Activated T-helper 2 cell treated with anti-CD3 and anti-CD28 coated beads, Interferon-gamma antibody, Interleukin-2, Interleukin-4, amounts not matched to agents 10 μg/mL and 5 μg/mL and 100 μg/mL, durations not matched to agents 14 hours and 24 hours and 36 hours (primary cell): Measurements from ENCODE around the gene PRIMA1. TPM values are rescaled to one million over a fixed set of nuclear protein-coding genes. Genes with fewer than 3 reads are reported as not detected.

Experiments used
- DNase-seq: peaks from one replicate; pipeline ENCODE4 v3.0.0; 2021; ENCODE audit warnings: low spot score
- H3K27ac Mint-ChIP-seq: one replicate; pipeline ENCODE4 v1.8.0; 2021; ENCODE audit warnings: mixed read lengths
- H3K27me3 Mint-ChIP-seq: one replicate; pipeline ENCODE4 v1.8.0; 2021; ENCODE audit warnings: low read depth, mixed read lengths
- H3K36me3 Mint-ChIP-seq: one replicate; pipeline ENCODE4 v1.8.0; 2021; ENCODE audit warnings: low read depth, mixed read lengths
- H3K4me1 Mint-ChIP-seq: one replicate; pipeline ENCODE4 v1.8.0; 2021; ENCODE audit warnings: low read depth, mixed read lengths
- H3K4me3 Mint-ChIP-seq: one replicate; pipeline ENCODE4 v1.8.0; 2021; ENCODE audit warnings: low read depth, mild to moderate bottlenecking, moderate library complexity, mixed read lengths
- H3K9me3 Mint-ChIP-seq: one replicate; pipeline ENCODE4 v1.8.0; 2021; ENCODE audit warnings: mixed read lengths
- intact Hi-C: fragments of 100-400 bp; cut with micrococcal nuclease; formaldehyde crosslinking; loops from one replicate; pipeline ENCODE4 v1.15.1; 2023
- total RNA-seq: library from RNA; stranded (reverse); gene quantifications from 2 replicates; pipeline ENCODE4 v1.2.3, GENCODE V29; 2022

Gene PRIMA1
- not detected in 2 replicates for total RNA-seq

- H3K4me1 Mint-ChIP-seq, result no peaks in the 10 kb centered on the region
- H3K36me3 Mint-ChIP-seq, result no peaks in the 10 kb centered on the region
- H3K9me3 Mint-ChIP-seq, result no peaks in the 10 kb centered on the region
- no peak for DNase-seq
- H3K27ac Mint-ChIP-seq, result no peak within 1 kb of the TSS
- H3K4me3 Mint-ChIP-seq, result no peak within 1 kb of the TSS
- intact Hi-C loops, result loop anchor here (2.0 to 5.0 kb wide), 2 partner anchors 77 to 984 kb away; partner anchors contain the start of gene GSC
- H3K27me3 Mint-ChIP-seq, result peaks cover 70% of the 10 kb centered on the region
Observed at GRCh38 chr14:93788293-93788542, at the start of gene PRIMA1. Gene PRIMA1, minus strand, starts transcription at chr14:93788485. Its CDS starts 767 bp downstream, at chr14:93787718.

- H3K27ac Mint-ChIP-seq, result no peak overlapping the region
- H3K4me3 Mint-ChIP-seq, result no peak overlapping the region
- no peaks in the 10 kb centered on the region for H3K36me3 Mint-ChIP-seq
Observed at GRCh38 chr14:93834699-93835371, 46.5 kb upstream of the PRIMA1 start.

GRCh38 chr14:93832665-93833064 is 44.4 kb upstream of the PRIMA1 start:
- peaks cover 5% of the 10 kb centered on the region for H3K27me3 Mint-ChIP-seq
- no peaks in the 10 kb centered on the region for H3K36me3 Mint-ChIP-seq
- no peak overlapping the region for H3K27ac Mint-ChIP-seq
- no peaks in the 10 kb centered on the region for H3K4me1 Mint-ChIP-seq
- H3K4me3 Mint-ChIP-seq, result no peak overlapping the region
- DNase-seq, result no peak
- H3K9me3 Mint-ChIP-seq, result peaks cover 7% of the 10 kb centered on the region
- intact Hi-C loops, result no loop called here

More at GRCh38 chr14:93834699-93835371, 46.5 kb upstream of the PRIMA1 start:
- DNase-seq, result no peak
- intact Hi-C loops, result no loop called here
- Mint-ChIP-seq H3K9me3 (peaks cover 7% of the 10 kb centered on the region), H3K27me3 (peaks cover 6% of the 10 kb centered on the region), H3K4me1 (peaks cover 3% of the 10 kb centered on the region)

DNA sequence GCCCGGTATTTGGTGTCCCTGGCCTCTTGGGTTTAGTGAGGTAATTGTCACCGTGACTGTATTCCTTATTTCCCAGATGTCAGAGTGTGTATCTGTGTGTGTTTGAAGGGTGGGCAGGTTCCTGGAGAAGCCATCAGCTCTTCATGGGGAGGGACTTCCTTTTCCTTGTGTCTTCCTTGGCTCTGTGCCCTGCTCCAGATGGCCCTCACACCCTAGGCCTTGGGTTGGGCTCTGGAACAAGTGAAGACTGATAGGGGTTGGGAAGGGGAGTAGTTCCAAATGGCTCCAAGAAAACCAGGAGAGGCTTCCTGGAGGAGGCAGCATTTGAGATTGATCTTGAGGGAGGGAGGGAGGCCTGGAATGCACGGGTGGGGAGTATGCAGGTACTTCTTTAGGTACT is 43.8 kb upstream of the PRIMA1 start:
- Mint-ChIP-seq H3K27me3 (peaks cover 5% of the 10 kb centered on the region), H3K4me3 (no peak overlapping the region), H3K27ac (no peak overlapping the region), H3K36me3 (no peaks in the 10 kb centered on the region), H3K4me1 (no peaks in the 10 kb centered on the region), H3K9me3 (peaks cover 7% of the 10 kb centered on the region)
- no peak for DNase-seq
- intact Hi-C loops, result no loop called here

DNA sequence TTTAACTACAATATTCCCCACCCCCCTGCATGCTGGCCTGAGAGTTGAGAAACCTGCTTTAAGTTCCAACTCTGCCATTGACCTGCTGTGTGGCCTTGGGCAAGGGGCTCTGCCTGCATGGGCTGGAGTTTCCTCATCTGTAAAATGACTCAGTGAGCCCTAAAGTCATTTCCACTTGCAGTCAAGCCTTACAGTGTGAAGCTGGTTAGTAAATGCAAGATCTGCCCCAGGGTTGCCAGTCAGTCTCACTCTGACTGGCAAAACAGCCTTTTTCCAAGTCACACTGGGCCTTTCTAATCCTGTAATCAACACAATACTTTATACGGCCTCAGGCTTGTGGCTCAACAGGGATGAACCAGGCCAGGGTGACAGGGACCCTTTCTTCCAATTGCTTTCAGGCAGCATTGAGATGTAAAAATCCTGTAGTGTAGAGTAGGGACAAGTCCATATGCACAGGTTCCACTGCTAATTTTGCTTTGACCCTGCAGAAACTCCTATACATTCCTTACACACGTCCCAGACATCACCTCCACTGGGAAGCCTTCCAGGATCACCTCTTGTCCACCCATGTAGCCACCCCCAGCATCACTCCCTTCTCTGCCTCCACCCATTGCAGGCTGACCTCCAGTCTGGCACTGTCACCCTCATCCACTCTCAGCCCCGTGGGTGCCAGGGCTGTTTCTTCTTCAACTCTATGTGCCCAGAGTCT is 42.6 kb upstream of the PRIMA1 start:
- H3K36me3 Mint-ChIP-seq, result no peaks in the 10 kb centered on the region
- intact Hi-C loops, result no loop called here
- no peaks in the 10 kb centered on the region for H3K4me1 Mint-ChIP-seq
- H3K9me3 Mint-ChIP-seq, result peaks cover under 1% of the 10 kb centered on the region
- H3K27ac Mint-ChIP-seq, result no peak overlapping the region
- H3K4me3 Mint-ChIP-seq, result no peak overlapping the region
- H3K27me3 Mint-ChIP-seq, result peaks cover 3% of the 10 kb centered on the region
- DNase-seq, result no peak

- no peak overlapping the region for H3K27ac Mint-ChIP-seq
- no peaks in the 10 kb centered on the region for H3K9me3 Mint-ChIP-seq
- no peaks in the 10 kb centered on the region for H3K4me1 Mint-ChIP-seq
- intact Hi-C loops, result no loop called here
- no peak overlapping the region for H3K4me3 Mint-ChIP-seq
- H3K36me3 Mint-ChIP-seq, result no peaks in the 10 kb centered on the region
- H3K27me3 Mint-ChIP-seq, result peaks cover 3% of the 10 kb centered on the region
- no peak for DNase-seq
Observed at GRCh38 chr14:93829839-93830481, 41.7 kb upstream of the PRIMA1 start.

DNA sequence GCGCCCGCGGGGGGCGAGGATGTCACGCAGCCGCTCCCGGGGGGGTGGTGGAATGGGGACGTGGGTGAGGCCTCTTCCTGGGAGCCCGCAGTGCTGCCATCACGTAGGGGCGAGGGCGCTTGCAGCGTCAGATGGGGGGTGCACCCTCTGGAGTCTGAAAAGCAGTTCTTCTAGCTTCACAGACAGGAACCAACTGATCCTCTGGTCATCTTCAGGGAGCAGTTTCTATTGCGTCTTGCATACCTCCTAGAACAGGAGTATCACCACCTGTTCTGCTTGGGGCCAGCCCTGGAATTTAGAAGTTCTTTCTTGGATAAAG is 36.9 kb upstream of the PRIMA1 start:
- no peak for DNase-seq
- H3K4me3 Mint-ChIP-seq, result no peak overlapping the region
- intact Hi-C loops, result no loop called here
- no peaks in the 10 kb centered on the region for H3K9me3 Mint-ChIP-seq
- H3K27ac Mint-ChIP-seq, result no peak overlapping the region
- no peaks in the 10 kb centered on the region for H3K4me1 Mint-ChIP-seq
- H3K27me3 Mint-ChIP-seq, result no peaks in the 10 kb centered on the region
- no peaks in the 10 kb centered on the region for H3K36me3 Mint-ChIP-seq

GRCh38 chr14:93824518-93825234 is 36.4 kb upstream of the PRIMA1 start:
- no peak overlapping the region for H3K4me3 Mint-ChIP-seq
- no peaks in the 10 kb centered on the region for H3K9me3 Mint-ChIP-seq
- no peaks in the 10 kb centered on the region for H3K4me1 Mint-ChIP-seq
- DNase-seq, result no peak
- no peaks in the 10 kb centered on the region for H3K27me3 Mint-ChIP-seq
- H3K27ac Mint-ChIP-seq, result no peak overlapping the region
- intact Hi-C loops, result no loop called here
- H3K36me3 Mint-ChIP-seq, result no peaks in the 10 kb centered on the region

DNA sequence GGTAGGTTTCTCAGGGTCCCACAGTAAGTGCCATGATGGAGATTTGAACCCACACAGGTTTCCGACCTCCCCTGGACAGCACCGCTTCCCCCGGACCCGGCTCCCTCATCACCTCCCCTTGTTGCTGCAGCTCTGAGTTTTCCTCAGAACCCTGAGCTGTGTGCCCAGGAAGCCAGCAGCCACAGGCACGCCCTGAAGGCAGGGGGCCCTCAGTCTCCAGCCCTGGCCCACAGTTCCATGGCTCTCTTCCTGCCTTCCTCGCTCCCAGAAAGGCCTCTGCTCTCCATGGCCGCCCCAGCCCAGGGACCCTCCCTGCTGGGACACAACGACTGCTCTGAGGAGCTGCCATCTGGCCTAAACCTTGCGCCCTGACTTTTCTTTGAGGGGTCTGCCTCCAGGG is 35.8 kb upstream of the PRIMA1 start:
- Mint-ChIP-seq H3K27ac (no peak overlapping the region), H3K4me3 (no peak overlapping the region), H3K27me3 (no peaks in the 10 kb centered on the region), H3K4me1 (no peaks in the 10 kb centered on the region), H3K36me3 (no peaks in the 10 kb centered on the region), H3K9me3 (no peaks in the 10 kb centered on the region)
- intact Hi-C loops, result no loop called here
- no peak for DNase-seq

GRCh38 chr14:93821051-93821450 is 32.8 kb upstream of the PRIMA1 start:
- intact Hi-C loops, result no loop called here
- H3K27ac Mint-ChIP-seq, result no peak overlapping the region

GRCh38 chr14:93818857-93819256 is 30.6 kb upstream of the PRIMA1 start:
- H3K9me3 Mint-ChIP-seq, result peaks cover 14% of the 10 kb centered on the region
- no peak overlapping the region for H3K27ac Mint-ChIP-seq
- peaks cover 4% of the 10 kb centered on the region for H3K27me3 Mint-ChIP-seq
- intact Hi-C loops, result no loop called here
- H3K4me3 Mint-ChIP-seq, result no peak overlapping the region
- no peak for DNase-seq
- H3K36me3 Mint-ChIP-seq, result no peaks in the 10 kb centered on the region
- no peaks in the 10 kb centered on the region for H3K4me1 Mint-ChIP-seq

More at GRCh38 chr14:93821051-93821450, 32.8 kb upstream of the PRIMA1 start:
- Mint-ChIP-seq H3K27me3 (no peaks in the 10 kb centered on the region), H3K9me3 (no peaks in the 10 kb centered on the region), H3K36me3 (no peaks in the 10 kb centered on the region), H3K4me3 (no peak overlapping the region), H3K4me1 (no peaks in the 10 kb centered on the region)
- no peak for DNase-seq

- Mint-ChIP-seq H3K36me3 (no peaks in the 10 kb centered on the region), H3K9me3 (peaks cover 24% of the 10 kb centered on the region), H3K27ac (no peak overlapping the region), H3K4me3 (no peak overlapping the region), H3K4me1 (peaks cover 13% of the 10 kb centered on the region), H3K27me3 (peaks cover 5% of the 10 kb centered on the region)
- intact Hi-C loops, result no loop called here
- DNase-seq, result no peak
Observed at GRCh38 chr14:93811676-93812075, 23.4 kb upstream of the PRIMA1 start.

GRCh38 chr14:93811020-93811419 is 22.7 kb upstream of the PRIMA1 start:
- intact Hi-C loops, result no loop called here
- peaks cover 24% of the 10 kb centered on the region for H3K9me3 Mint-ChIP-seq
- H3K4me3 Mint-ChIP-seq, result no peak overlapping the region
- H3K27me3 Mint-ChIP-seq, result peaks cover 5% of the 10 kb centered on the region
- H3K4me1 Mint-ChIP-seq, result peaks cover 13% of the 10 kb centered on the region
- no peak for DNase-seq
- no peak overlapping the region for H3K27ac Mint-ChIP-seq
- no peaks in the 10 kb centered on the region for H3K36me3 Mint-ChIP-seq
